HepG2 (cell line): ENCODE measurements around the gene IGF2. TPM values are rescaled to one million over a fixed set of nuclear protein-coding genes. Genes with fewer than 3 reads are reported as not detected.
A peak's percentile ranks its signal among the peaks of the same experiment; 100 is the strongest.

Experiments used
- ATM ChIP-seq: fragments of 450-650 bp; IDR thresholded peaks from 2 replicates; pipeline ENCODE4 v1.7.1; 2017; ENCODE audit warnings: mild to moderate bottlenecking, borderline replicate concordance
- CBFB ChIP-seq: sonication (generic); formaldehyde crosslinking; IDR thresholded peaks from 2 replicates; pipeline ENCODE4 v1.4.0; 2020; ENCODE audit warnings: missing genetic modification reagents
- CCDC6 ChIP-seq: sonication (generic); formaldehyde crosslinking; IDR thresholded peaks from 2 replicates; pipeline ENCODE4 v1.8.1; 2022; ENCODE audit warnings: mild to moderate bottlenecking, missing genetic modification reagents, moderate library complexity
- CENPT ChIP-seq: sonication (generic); formaldehyde crosslinking; IDR thresholded peaks from 2 replicates; pipeline ENCODE4 v1.8.0; 2022; ENCODE audit warnings: low read depth, mild to moderate bottlenecking, moderate library complexity, missing genetic modification reagents
- MTF2 ChIP-seq: sonication (generic); formaldehyde crosslinking; IDR thresholded peaks from 2 replicates; pipeline ENCODE4 v1.5.0; 2020; ENCODE audit warnings: missing genetic modification reagents, borderline replicate concordance
- NRL ChIP-seq: sonication (generic); formaldehyde crosslinking; IDR thresholded peaks from 2 replicates; pipeline ENCODE4 v1.5.0; 2020; ENCODE audit warnings: missing genetic modification reagents, mild to moderate bottlenecking, moderate library complexity, borderline replicate concordance
- PAF1 ChIP-seq: IDR thresholded peaks from 2 replicates; pipeline ENCODE4 v1.6.1; 2016; ENCODE audit warnings: missing genetic modification reagents, missing compliant biosample characterization
- SRY ChIP-seq: sonication (generic); formaldehyde crosslinking; IDR thresholded peaks from 2 replicates; pipeline ENCODE4 v1.8.0; 2022; ENCODE audit warnings: mild to moderate bottlenecking, missing genetic modification reagents
- ZFP90 ChIP-seq: sonication (generic); formaldehyde crosslinking; IDR thresholded peaks from 2 replicates; pipeline ENCODE4 v1.8.0; 2022; ENCODE audit warnings: missing genetic modification reagents, mild to moderate bottlenecking, inconsistent platforms, borderline replicate concordance
- ZNF232 ChIP-seq: sonication (generic); formaldehyde crosslinking; IDR thresholded peaks from 2 replicates; pipeline ENCODE4 v1.4.0; 2020; ENCODE audit warnings: missing genetic modification reagents, borderline replicate concordance
- ZNF724P ChIP-seq: sonication (generic); formaldehyde crosslinking; IDR thresholded peaks from 2 replicates; pipeline ENCODE4 v1.8.0; 2022; ENCODE audit warnings: missing genetic modification reagents, borderline replicate concordance
- ZNF879 ChIP-seq: sonication (generic); formaldehyde crosslinking; IDR thresholded peaks from 2 replicates; pipeline ENCODE4 v1.8.1; 2023; ENCODE audit warnings: missing genetic modification reagents
- polyA plus RNA-seq, 8 experiments: library from polyadenylated mRNA; depleted of rRNA in 3 of 8; stranded (reverse) in 7 of 8; unstranded in 1 of 8; fragments of >200 nt; fragmentation: Illumina TruSeq in 4 of 8; extraction: Trizol in 4 of 8; gene quantifications; 2 replicates each; pipeline versions ENCODE4 v1.2.1 to v1.2.3, GENCODE V29; 2011 to 2016; ENCODE audit warnings: low read depth in 4 of 8, missing spikeins in 1 of 8, mixed read lengths in 1 of 8; ENCODE audit not compliant: insufficient read depth in 1 of 8
- total RNA-seq, 5 experiments: library from RNA; depleted of rRNA; stranded (reverse); fragments of >200 nt; fragmentation: Illumina TruSeq; extraction: Trizol; gene quantifications; 2 replicates each; pipeline ENCODE4 v1.2.3, GENCODE V29; 2016; ENCODE audit warnings: low read depth in 1 of 5
- TF ChIP-seq, protein P1 (sequence below): IDR thresholded peaks from 2 replicates; pipeline ENCODE4 v1.6.1; 2016
- TF ChIP-seq, protein P2 (sequence below): sonication (generic); formaldehyde crosslinking; IDR thresholded peaks from 2 replicates; pipeline ENCODE4 v1.8.1; 2022; ENCODE audit warnings: mild to moderate bottlenecking, missing genetic modification reagents
- TF ChIP-seq, protein P3 (sequence below): IDR thresholded peaks from 2 replicates; pipeline ENCODE4 v1.4.0; 2020; ENCODE audit warnings: mild to moderate bottlenecking, missing genetic modification reagents
- TF ChIP-seq, protein P4 (sequence below): sonication (generic); formaldehyde crosslinking; IDR thresholded peaks from 2 replicates; pipeline ENCODE4 v1.4.0; 2020; ENCODE audit warnings: missing genetic modification reagents
- TF ChIP-seq, protein P5 (sequence below): sonication (generic); formaldehyde crosslinking; IDR thresholded peaks from 2 replicates; pipeline ENCODE4 v1.5.1; 2020; ENCODE audit warnings: missing genetic modification reagents, mild to moderate bottlenecking, borderline replicate concordance
- TF ChIP-seq, protein P6 (sequence below): sonication (generic); formaldehyde crosslinking; IDR thresholded peaks from 2 replicates; pipeline ENCODE4 v1.5.0; 2020; ENCODE audit warnings: missing genetic modification reagents

The IGF2 gene
- total and polyA plus RNA-seq, 2 of the 13 experiments (the other 11 are each of a cell fraction or from before 2014, with no cell fraction given), result 79.1 to 254 TPM

DNA sequence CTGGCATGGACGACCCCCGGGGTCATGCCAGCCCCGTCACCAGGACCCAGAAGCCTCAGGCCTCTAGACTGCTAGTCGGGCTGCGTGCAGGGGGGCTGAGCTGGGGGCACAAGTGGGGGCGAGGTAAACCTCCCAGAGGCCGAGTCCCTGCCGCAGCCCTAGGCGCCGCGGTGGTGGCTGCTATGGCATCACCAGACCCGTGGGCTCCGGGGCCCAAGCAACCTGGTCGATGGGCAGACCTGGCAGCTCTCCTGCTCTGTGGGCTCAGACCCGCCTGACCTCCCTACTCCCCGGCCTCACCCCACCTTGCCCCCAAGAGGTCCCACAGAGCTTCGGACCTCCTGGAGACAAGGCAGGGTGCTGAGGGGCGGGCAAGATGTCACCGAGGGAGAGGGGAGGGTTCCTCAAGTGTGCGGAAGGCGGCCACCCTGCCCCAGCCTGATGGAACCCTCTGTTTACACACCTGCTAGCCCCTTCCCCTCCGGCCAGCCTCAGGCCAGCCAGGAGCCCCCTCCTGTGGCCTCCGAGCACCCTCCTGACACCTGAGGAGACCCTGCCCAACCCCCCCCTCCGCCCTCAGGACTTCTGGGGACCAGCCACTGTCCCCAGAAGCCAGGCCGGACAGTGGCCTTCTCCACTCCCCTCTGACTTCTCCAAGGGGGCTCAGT lies 9.4 kb downstream of the IGF2 start (continued):
- TF ChIP-seq, protein P1, sequence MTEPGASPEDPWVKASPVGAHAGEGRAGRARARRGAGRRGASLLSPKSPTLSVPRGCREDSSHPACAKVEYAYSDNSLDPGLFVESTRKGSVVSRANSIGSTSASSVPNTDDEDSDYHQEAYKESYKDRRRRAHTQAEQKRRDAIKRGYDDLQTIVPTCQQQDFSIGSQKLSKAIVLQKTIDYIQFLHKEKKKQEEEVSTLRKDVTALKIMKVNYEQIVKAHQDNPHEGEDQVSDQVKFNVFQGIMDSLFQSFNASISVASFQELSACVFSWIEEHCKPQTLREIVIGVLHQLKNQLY, result 0 out of 2 replicates have a peak, but pooled peaks have one; percentile 6
- peak; percentile 76 for TF ChIP-seq NRL (CRISPR knock-in tag)
- TF ChIP-seq PAF1 (CRISPR knock-in tag), result peak; percentile 94
- TF ChIP-seq, protein P2, sequence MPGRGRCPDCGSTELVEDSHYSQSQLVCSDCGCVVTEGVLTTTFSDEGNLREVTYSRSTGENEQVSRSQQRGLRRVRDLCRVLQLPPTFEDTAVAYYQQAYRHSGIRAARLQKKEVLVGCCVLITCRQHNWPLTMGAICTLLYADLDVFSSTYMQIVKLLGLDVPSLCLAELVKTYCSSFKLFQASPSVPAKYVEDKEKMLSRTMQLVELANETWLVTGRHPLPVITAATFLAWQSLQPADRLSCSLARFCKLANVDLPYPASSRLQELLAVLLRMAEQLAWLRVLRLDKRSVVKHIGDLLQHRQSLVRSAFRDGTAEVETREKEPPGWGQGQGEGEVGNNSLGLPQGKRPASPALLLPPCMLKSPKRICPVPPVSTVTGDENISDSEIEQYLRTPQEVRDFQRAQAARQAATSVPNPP (CRISPR knock-in tag), result peak; percentile 83; the same call in 1 of the 2 replicates
- TF ChIP-seq CENPT (CRISPR knock-in tag), result peak; percentile 93
- peak; percentile 74; the same call in 1 of the 2 replicates for TF ChIP-seq ZNF232 (CRISPR knock-in tag)
- TF ChIP-seq ATM, result no peak
- TF ChIP-seq, protein P3, sequence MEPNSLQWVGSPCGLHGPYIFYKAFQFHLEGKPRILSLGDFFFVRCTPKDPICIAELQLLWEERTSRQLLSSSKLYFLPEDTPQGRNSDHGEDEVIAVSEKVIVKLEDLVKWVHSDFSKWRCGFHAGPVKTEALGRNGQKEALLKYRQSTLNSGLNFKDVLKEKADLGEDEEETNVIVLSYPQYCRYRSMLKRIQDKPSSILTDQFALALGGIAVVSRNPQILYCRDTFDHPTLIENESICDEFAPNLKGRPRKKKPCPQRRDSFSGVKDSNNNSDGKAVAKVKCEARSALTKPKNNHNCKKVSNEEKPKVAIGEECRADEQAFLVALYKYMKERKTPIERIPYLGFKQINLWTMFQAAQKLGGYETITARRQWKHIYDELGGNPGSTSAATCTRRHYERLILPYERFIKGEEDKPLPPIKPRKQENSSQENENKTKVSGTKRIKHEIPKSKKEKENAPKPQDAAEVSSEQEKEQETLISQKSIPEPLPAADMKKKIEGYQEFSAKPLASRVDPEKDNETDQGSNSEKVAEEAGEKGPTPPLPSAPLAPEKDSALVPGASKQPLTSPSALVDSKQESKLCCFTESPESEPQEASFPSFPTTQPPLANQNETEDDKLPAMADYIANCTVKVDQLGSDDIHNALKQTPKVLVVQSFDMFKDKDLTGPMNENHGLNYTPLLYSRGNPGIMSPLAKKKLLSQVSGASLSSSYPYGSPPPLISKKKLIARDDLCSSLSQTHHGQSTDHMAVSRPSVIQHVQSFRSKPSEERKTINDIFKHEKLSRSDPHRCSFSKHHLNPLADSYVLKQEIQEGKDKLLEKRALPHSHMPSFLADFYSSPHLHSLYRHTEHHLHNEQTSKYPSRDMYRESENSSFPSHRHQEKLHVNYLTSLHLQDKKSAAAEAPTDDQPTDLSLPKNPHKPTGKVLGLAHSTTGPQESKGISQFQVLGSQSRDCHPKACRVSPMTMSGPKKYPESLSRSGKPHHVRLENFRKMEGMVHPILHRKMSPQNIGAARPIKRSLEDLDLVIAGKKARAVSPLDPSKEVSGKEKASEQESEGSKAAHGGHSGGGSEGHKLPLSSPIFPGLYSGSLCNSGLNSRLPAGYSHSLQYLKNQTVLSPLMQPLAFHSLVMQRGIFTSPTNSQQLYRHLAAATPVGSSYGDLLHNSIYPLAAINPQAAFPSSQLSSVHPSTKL (CRISPR knock-in tag), result no peak; the same call in 1 of the 2 replicates
- TF ChIP-seq, protein P4, sequence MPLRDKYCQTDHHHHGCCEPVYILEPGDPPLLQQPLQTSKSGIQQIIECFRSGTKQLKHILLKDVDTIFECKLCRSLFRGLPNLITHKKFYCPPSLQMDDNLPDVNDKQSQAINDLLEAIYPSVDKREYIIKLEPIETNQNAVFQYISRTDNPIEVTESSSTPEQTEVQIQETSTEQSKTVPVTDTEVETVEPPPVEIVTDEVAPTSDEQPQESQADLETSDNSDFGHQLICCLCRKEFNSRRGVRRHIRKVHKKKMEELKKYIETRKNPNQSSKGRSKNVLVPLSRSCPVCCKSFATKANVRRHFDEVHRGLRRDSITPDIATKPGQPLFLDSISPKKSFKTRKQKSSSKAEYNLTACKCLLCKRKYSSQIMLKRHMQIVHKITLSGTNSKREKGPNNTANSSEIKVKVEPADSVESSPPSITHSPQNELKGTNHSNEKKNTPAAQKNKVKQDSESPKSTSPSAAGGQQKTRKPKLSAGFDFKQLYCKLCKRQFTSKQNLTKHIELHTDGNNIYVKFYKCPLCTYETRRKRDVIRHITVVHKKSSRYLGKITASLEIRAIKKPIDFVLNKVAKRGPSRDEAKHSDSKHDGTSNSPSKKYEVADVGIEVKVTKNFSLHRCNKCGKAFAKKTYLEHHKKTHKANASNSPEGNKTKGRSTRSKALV (CRISPR knock-in tag), result no peak
- TF ChIP-seq, protein P5, sequence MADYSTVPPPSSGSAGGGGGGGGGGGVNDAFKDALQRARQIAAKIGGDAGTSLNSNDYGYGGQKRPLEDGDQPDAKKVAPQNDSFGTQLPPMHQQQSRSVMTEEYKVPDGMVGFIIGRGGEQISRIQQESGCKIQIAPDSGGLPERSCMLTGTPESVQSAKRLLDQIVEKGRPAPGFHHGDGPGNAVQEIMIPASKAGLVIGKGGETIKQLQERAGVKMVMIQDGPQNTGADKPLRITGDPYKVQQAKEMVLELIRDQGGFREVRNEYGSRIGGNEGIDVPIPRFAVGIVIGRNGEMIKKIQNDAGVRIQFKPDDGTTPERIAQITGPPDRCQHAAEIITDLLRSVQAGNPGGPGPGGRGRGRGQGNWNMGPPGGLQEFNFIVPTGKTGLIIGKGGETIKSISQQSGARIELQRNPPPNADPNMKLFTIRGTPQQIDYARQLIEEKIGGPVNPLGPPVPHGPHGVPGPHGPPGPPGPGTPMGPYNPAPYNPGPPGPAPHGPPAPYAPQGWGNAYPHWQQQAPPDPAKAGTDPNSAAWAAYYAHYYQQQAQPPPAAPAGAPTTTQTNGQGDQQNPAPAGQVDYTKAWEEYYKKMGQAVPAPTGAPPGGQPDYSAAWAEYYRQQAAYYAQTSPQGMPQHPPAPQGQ (CRISPR knock-in tag), result peak; percentile 46; the same call in 1 of the 2 replicates
- TF ChIP-seq ZNF879 (CRISPR knock-in tag), result no peak
- no peak for TF ChIP-seq MTF2 (CRISPR knock-in tag)
- TF ChIP-seq, protein P6, sequence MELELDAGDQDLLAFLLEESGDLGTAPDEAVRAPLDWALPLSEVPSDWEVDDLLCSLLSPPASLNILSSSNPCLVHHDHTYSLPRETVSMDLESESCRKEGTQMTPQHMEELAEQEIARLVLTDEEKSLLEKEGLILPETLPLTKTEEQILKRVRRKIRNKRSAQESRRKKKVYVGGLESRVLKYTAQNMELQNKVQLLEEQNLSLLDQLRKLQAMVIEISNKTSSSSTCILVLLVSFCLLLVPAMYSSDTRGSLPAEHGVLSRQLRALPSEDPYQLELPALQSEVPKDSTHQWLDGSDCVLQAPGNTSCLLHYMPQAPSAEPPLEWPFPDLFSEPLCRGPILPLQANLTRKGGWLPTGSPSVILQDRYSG (CRISPR knock-in tag), result no peak
- no peak for TF ChIP-seq CBFB (CRISPR knock-in tag)
- no peak for TF ChIP-seq SRY (CRISPR knock-in tag)
- peak; percentile 12; the same call in 1 of the 2 replicates for TF ChIP-seq ZNF724P (CRISPR knock-in tag)
- TF ChIP-seq CCDC6, result peak; percentile 47; the same call in 1 of the 2 replicates
- TF ChIP-seq ZFP90, result no peak
